Eye (tissue), 1 donor: ENCODE data around the gene IL6ST.
"Not testable (repeated sequence)": the region's sequence is repeated elsewhere in the genome, so short reads cannot be mapped to it uniquely, and the experiment has no call there.

Experiments
- DNase-seq: peaks from one replicate; pipeline ENCODE4 v3.0.0-alpha.2; 2015

The IL6ST gene

GRCh38 chr5:55960779-55961178, 34.0 kb downstream of the IL6ST start:
- DNase-seq = no peak

DNA sequence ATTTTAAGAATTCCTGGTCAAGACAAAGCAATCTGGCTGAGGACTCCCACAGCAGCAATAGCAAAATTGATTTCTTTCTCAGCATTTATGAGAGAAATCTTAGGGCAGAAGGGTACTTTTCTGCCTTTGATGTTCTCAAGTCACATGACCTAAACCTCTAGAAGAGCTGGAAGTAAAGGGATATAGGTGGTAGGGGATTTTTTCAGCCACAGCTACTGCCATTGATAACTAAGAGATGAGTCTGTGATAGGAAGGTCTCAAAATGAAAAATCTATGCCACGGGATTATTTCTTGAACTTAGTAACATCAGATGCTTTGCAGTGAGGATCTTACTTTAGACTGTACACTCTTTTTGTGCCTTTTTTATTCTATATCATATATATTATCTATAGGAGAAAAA, 35.6 kb downstream of the IL6ST start:
- DNase-seq = no peak

DNA sequence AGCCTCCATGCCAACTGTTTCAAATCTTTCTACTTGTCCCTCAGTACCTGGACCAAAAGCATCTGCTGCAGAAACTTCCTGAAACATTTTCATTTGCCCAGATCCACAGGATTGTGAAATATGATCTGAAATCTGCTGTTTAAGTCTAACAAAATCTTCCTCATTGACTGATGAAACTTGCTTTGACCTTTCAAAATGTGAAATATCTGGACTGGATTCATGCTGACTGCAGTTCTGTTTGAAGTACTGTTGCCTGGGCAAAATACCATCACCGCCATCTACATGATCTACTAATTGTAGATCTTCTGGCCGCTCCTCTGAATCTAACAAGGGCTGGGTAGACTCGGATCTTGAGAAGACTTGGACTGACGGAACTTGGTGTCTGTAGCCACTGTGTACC, 53.6 kb downstream of the IL6ST start:
- not testable (repeated sequence) for DNase-seq

DNA sequence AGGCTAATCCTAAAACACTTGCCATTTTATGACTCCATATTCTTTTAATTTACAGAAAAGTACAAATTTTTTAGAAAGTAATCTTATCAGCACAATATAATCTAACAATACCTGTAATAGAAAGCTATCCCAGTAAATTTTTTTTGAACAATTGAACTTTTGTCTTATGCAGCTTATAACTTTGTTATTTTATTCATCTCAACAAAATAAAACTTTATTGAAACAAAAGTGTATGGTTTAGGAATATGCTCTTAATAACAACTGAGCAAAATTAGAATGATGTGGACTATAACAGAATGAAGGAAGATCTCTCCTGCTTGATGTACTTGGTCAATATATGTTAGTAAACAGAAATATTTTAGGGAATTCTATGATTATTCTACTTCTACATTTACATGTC, 57.2 kb downstream of the IL6ST start:
- DNase-seq = not testable (repeated sequence)

- DNase-seq = peak; percentile 91
These were observed 58.6 kb downstream of the IL6ST start for GRCh38 chr5:55936100-55936693.

DNA sequence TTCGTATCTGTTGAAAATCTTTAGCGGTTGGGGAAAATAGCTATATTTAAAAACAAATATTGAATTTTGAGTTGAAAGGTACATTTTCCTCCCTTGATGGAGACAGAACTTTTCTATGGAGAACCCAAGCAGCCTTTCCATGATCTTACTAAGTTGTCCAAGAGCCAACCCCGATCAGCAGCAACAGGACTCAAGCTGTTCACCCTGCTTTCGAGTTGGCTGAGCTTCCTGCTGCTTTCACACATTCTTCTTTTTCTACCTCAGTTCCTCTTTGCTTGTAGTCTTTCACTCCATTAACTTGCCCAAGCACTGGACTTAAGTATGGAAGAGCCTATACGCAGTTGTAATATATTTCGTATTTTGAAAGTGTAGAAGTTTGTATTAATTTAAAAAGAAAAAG, 59.4 kb downstream of the IL6ST start:
- no peak for DNase-seq

DNA sequence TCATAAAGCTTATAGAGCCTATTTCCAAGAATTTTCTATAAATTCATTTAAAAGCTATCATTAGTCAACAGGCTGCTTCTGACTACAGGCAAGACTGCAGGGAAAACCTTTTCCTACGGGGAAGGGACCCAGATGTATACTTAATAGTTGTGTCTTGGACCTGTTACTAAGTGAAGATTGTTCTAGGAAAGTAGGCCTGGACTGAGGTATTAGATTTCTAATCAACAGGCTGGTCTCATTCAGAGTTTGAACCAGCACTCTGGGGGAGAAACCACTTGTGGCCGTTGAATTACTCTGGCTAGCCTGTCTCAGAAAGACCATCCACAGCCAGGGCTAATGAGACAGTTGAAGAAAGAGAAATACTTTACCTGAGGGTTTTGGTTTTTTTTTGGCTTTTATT, 60.0 kb downstream of the IL6ST start:
- DNase-seq = no peak

- DNase-seq = no peak
These were observed 60.6 kb downstream of the IL6ST start for GRCh38 chr5:55934115-55934613.

GRCh38 chr5:55933377-55934114, 61.2 kb downstream of the IL6ST start:
- DNase-seq = no peak

DNA sequence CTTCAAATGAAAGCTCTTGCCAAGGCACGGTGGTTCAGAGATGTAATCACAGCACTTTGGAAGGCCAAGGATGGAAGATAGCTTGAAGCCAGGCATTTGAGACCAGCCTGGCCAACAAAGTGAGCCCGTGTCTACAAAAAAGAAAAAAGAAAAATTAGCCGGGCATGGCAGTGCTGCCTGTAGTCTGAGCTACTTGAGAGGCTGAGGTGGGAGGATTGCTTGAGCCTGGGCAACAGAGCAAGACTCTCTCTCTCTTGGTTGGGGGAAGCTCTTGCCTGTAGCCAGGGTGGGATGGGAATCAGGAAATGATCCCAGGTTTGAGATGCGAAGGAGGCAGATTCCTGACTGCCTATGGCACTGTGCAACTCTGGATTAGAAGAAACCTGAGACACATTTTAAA, 62.1 kb downstream of the IL6ST start:
- no peak for DNase-seq

- no peak for DNase-seq
These were observed 65.6 kb downstream of the IL6ST start for GRCh38 chr5:55929020-55929799.

DNA sequence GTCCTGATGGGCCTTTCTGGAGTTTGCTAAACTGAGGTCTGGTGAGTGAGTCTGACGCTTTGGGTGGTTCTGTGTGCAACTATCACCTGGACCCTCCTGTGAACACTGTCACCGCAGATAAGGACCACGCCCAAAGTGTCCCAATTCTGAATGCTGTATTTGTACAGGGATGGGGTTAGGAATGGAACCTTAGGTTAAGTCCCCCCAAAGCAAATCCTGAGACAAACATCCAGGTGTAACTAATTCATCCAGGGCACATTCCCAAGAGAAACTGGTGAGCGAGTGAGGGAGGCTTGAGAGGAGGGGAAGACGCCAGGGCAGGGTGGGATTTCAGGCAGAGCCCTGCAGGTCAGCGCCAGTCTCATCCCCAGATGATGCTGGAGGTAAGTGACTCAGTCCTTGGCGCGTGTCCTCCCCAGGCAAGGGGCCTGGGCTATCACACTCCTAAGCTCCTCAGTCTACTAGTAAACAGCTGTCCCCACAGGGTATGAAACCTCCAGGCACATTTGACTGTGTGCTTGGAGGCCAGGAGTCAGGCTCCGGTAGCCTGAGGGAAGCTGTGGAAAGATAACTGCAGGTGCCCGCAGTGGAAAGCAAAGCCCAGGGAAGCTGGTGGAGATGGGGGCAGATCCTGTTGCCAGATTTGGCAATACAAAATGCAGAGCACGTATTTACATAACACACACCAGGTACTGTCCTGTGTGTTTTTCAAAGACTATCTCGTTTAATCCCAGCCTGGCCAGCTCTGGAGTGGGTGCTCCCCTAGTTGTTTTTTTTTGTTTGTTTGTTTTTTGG, 66.7 kb downstream of the IL6ST start:
- DNase-seq = no peak

DNA sequence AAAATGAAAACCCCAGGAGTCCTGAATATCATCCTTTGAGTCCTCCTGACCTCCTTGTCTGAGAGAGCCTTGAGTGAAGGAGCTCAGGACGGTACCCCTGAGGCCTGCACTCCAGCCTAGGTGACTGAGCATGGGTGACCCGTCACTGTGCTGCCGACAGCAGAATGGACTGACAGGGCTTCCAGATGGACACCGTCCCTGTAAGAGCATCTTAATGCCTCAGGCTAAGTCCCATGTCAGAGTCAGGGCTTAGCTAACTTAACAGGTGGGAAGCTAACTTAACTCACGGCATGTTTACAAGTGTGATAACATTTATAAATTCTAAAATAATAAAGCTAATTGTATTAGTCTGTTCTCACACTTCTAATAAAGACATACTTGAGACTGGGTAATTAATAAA, 68.3 kb downstream of the IL6ST start:
- DNase-seq = no peak

DNA sequence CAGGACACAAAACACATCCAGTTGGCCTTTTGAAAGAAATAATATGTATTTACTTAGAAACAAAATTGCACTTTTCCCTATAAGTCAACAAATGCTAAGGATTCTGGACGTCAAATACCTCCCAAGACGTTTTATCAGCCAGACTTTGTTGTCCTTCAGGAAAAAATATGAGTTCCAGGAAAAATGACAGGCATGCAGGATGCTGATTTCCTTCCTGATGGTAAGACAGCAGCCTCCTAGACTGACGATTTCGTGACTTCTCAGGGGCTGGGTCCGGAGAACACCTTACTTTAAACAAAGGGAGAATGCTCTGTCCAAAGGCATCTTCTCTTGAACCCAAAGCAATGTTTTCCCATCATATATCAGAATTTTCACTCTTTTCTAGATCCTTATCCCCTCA, 69.1 kb downstream of the IL6ST start:
- no peak for DNase-seq

GRCh38 chr5:55925181-55925580, 69.6 kb downstream of the IL6ST start:
- DNase-seq = no peak

GRCh38 chr5:55924744-55925143, 70.0 kb downstream of the IL6ST start:
- no peak for DNase-seq

- no peak for DNase-seq
These were observed 70.8 kb downstream of the IL6ST start for GRCh38 chr5:55923865-55924500.

DNA sequence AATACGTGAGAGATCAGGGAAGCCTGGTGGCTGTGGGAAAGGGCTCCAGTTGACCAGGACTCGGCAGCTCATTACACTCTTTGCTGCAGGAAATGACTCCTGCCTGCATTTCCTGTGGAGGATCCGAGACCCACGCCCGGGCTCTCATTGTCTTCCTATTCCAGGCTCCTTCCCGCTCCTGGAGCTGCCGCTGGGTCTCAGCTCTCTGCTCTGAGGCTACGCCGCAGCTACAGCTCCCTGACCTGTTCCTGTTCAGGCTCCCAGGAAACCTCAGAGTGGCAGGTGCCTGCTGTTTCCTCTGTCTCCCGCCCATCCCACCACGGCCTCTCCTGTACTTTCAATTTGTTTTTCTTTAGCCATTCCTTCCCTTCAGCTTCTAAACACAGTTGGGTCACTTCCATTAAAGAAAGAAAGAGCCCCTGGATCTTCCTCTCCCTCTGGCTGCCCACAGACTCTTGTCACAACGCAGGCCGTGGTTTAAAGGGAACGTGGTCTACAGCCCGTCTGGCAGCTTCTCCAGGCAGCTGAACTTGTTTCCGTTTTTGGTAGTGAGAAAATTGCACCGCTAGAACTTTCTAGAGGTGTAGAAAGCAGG, 71.5 kb downstream of the IL6ST start:
- DNase-seq = no peak

- DNase-seq = no peak
These were observed 73.1 kb downstream of the IL6ST start for GRCh38 chr5:55921617-55922016.

GRCh38 chr5:55920784-55921183, 74.0 kb downstream of the IL6ST start:
- no peak for DNase-seq

GRCh38 chr5:55919625-55920024, 75.1 kb downstream of the IL6ST start:
- no peak for DNase-seq
